Astrocyte of the cerebellum (primary cell): ENCODE data around the gene KCTD20.
"Not testable (repeated sequence)": the region's sequence is repeated elsewhere in the genome, so short reads cannot be mapped to it uniquely, and the experiment has no call there.

Source experiments
- DNase-seq: peaks from one replicate; pipeline ENCODE4 v3.0.0-alpha.2; 2011; ENCODE audit warnings: low read depth
- H3K4me3 ChIP-seq: 2 replicates; pipeline ENCODE4 v1.5.1; 2011; ENCODE audit warnings: mild to moderate bottlenecking, low read depth, low read length, moderate library complexity
- CTCF ChIP-seq: IDR thresholded peaks from 2 replicates; pipeline ENCODE4 v1.5.1; 2012; ENCODE audit warnings: low read length, low read depth, moderate library complexity, mild to moderate bottlenecking; ENCODE audit errors: missing control alignments
- in situ Hi-C: cut with HindIII; loops from 2 replicates; pipeline ENCODE4 v1.10.0; 2017; ENCODE audit warnings: low sequenced_read_pairs

The KCTD20 gene

GRCh38 chr6:36442671-36443470, at the start of gene KCTD20, which contains the start of gene PXT1:
TSS of gene KCTD20 (plus strand) at chr6:36443000. CDS start at chr6:36470098, 27,098 bp downstream.
TSS of gene PXT1 (minus strand) at chr6:36442854. CDS start at chr6:36426082, 16,772 bp downstream.
- TF ChIP-seq CTCF: no peak
- DNase-seq: peak; percentile 44
- H3K4me3 ChIP-seq: peak within 1 kb of the TSS; percentile 88
- in situ Hi-C loops: no loop called here

GRCh38 chr6:36399970-36400369, 42.8 kb upstream of the KCTD20 start:
- in situ Hi-C loops: no loop called here
- no peak overlapping the region for H3K4me3 ChIP-seq
- DNase-seq: no peak
- TF ChIP-seq CTCF: no peak

GRCh38 chr6:36402481-36402880, 40.3 kb upstream of the KCTD20 start:
- DNase-seq: no peak
- H3K4me3 ChIP-seq: no peak overlapping the region
- no peak for TF ChIP-seq CTCF
- in situ Hi-C loops: no loop called here

- DNase-seq: no peak
- no peak overlapping the region for H3K4me3 ChIP-seq
- TF ChIP-seq CTCF: no peak
- in situ Hi-C loops: no loop called here
Measured at GRCh38 chr6:36404164-36404563, 38.6 kb upstream of the KCTD20 start.

- DNase-seq, H3K4me3 ChIP-seq, in situ Hi-C loops: not testable (repeated sequence)
Measured at GRCh38 chr6:36409718-36410117, 33.1 kb upstream of the KCTD20 start.

- no peak for TF ChIP-seq CTCF
- DNase-seq: no peak
- in situ Hi-C loops: no loop called here
- H3K4me3 ChIP-seq: no peak overlapping the region
Measured at GRCh38 chr6:36413489-36414480, 29.0 kb upstream of the KCTD20 start.
